Lung (tissue), 12 donors: ENCODE data around the gene MAOA. TPM values are rescaled to one million over a fixed set of nuclear protein-coding genes. Genes with fewer than 3 reads are reported as not detected.
"Not testable (repeated sequence)": the region's sequence is repeated elsewhere in the genome, so short reads cannot be mapped to it uniquely, and the experiment has no call there.

Source experiments
- ATAC-seq: fragments of 200-7000 bp; cut with Tn5 transposase; one replicate; pipeline ENCODE4 v1.9.1; 2020; ENCODE audit warnings: moderate number of reproducible peaks; ENCODE audit not compliant: insufficient read depth, low FRiP score
- DNase-seq, 3 donors: peaks; one replicate each; pipeline ENCODE4 v3.0.0-alpha.2; 2013 to 2017
- H3K27ac ChIP-seq, 2 donors: one replicate each; pipeline ENCODE4 v1.5.1; 2013; ENCODE audit warnings: mild to moderate bottlenecking in 2 of 2, moderate library complexity in 2 of 2, control low read depth in 1 of 2, inconsistent platforms in 1 of 2, low read depth in 1 of 2, low read length in 1 of 2
- H3K27me3 ChIP-seq, 3 donors: one replicate each; pipeline ENCODE4 v1.5.1; 2013; ENCODE audit warnings: low read length in 2 of 3; ENCODE audit not compliant: control insufficient read depth in 3 of 3, insufficient read depth in 3 of 3
- H3K36me3 ChIP-seq, 4 donors: one replicate each; pipeline ENCODE4 v1.5.1; 2013; ENCODE audit warnings: low read length in 4 of 4, mild to moderate bottlenecking in 1 of 4, moderate library complexity in 1 of 4; ENCODE audit not compliant: control insufficient read depth in 4 of 4, insufficient read depth in 4 of 4
- H3K4me1 ChIP-seq, 5 donors: one replicate each; pipeline ENCODE4 v1.5.1; 2013; ENCODE audit warnings: low read length in 5 of 5, mild to moderate bottlenecking in 2 of 5, moderate library complexity in 1 of 5; ENCODE audit not compliant: control insufficient read depth in 5 of 5, insufficient read depth in 5 of 5
- H3K4me3 ChIP-seq: one replicate; pipeline ENCODE4 v1.5.1; 2013; ENCODE audit warnings: mild to moderate bottlenecking, control low read depth, moderate library complexity
- H3K9ac ChIP-seq, 2 donors: one replicate each; pipeline ENCODE4 v1.5.1; 2013; ENCODE audit warnings: low read length in 2 of 2, control low read depth in 1 of 2; ENCODE audit not compliant: insufficient read depth in 1 of 2
- H3K9me3 ChIP-seq, 4 donors: one replicate each; pipeline ENCODE4 v1.5.1; 2013; ENCODE audit warnings: low read length in 3 of 4, mild to moderate bottlenecking in 1 of 4, moderate library complexity in 1 of 4; ENCODE audit not compliant: control insufficient read depth in 4 of 4, insufficient read depth in 3 of 4
- WGBS, 2 donors: extraction: QIAGEN DNeasy Blood & Tissue Kit; methylation state at CpG; one replicate each; pipeline ENCODE4 v1.1.7; 2013; 5-methylcytosine and 5-hydroxymethylcytosine counted together
- polyA plus RNA-seq, 2 donors: library from polyadenylated mRNA; stranded (reverse); fragments of 200-250 nt; gene quantifications; one replicate each; pipeline ENCODE4 v1.2.1, GENCODE V29; 2013
- total RNA-seq, 2 donors: library from RNA; depleted of rRNA in 1 of 2; stranded (reverse); fragments of >200 nt in 1 of 2; gene quantifications; one replicate each; pipeline ENCODE4 v1.2.1, GENCODE V29; 2014 to 2021
- TF ChIP-seq, protein P1 (sequence below): IDR thresholded peaks from 2 replicates; pipeline ENCODE4 v1.5.1; 2012; ENCODE audit warnings: mild to moderate bottlenecking; ENCODE audit errors: control extremely low read depth, extremely low read depth
- donor health status: control.
- donor health status: control.
- donor health status: Bipolar disorder and iron deficiency.
- donor health status: healthy.
- donor health status: DM: yes; HTN: yes; CAD: no.

The MAOA gene
- total and polyA plus RNA-seq, 4 donors, result 70.0 to 187 (median 117) TPM

GRCh38 chrX:43663173-43663572, 7.1 kb downstream of the MAOA start:
- peaks cover 0 to 2% (median 0%) of the 10 kb centered on the region in 5 donors for H3K4me1 ChIP-seq
- ATAC-seq, result no peak
- TF ChIP-seq, protein P1, sequence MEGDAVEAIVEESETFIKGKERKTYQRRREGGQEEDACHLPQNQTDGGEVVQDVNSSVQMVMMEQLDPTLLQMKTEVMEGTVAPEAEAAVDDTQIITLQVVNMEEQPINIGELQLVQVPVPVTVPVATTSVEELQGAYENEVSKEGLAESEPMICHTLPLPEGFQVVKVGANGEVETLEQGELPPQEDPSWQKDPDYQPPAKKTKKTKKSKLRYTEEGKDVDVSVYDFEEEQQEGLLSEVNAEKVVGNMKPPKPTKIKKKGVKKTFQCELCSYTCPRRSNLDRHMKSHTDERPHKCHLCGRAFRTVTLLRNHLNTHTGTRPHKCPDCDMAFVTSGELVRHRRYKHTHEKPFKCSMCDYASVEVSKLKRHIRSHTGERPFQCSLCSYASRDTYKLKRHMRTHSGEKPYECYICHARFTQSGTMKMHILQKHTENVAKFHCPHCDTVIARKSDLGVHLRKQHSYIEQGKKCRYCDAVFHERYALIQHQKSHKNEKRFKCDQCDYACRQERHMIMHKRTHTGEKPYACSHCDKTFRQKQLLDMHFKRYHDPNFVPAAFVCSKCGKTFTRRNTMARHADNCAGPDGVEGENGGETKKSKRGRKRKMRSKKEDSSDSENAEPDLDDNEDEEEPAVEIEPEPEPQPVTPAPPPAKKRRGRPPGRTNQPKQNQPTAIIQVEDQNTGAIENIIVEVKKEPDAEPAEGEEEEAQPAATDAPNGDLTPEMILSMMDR, result no peak
- no peaks in the 10 kb centered on the region for H3K9me3 ChIP-seq
- no peaks in the 10 kb centered on the region for H3K36me3 ChIP-seq
- 67 to 87% methylated on average over 1 of the region's 1 CpG for WGBS, 2 donors
- H3K27me3 ChIP-seq, result peaks cover 0 to 18% (median 3%) of the 10 kb centered on the region in 3 donors
- no peak for DNase-seq
- no peak overlapping the region for H3K9ac ChIP-seq
- no peak overlapping the region for H3K27ac ChIP-seq
- no peak overlapping the region for H3K4me3 ChIP-seq

DNA sequence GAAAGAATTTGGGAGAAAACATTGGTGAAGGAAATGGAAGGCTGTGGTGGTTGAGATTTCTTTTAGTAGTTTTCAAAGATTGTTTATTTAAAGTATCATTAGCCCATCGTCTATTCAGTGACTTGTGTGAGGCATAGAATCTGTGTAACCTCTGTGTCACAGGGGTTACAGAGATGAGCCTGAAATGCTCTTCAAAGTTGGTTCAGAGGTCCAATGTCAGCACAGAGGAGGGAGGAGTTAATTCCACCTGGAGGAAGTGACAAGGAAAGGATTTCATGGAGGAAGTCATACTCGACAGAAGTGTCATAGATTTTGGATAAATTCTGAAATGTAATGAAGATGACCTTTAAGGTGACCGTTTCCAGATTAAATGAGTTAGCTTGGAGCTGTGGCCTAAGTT, 8.2 kb downstream of the MAOA start:
- Histone ChIP-seq H3K36me3 (no peaks in the 10 kb centered on the region), H3K27ac (no peak overlapping the region), H3K9ac (no peak overlapping the region), H3K4me3 (no peak overlapping the region), H3K27me3 (peaks cover 0 to 11% (median 3%) of the 10 kb centered on the region in 3 donors), H3K9me3 (no peaks in the 10 kb centered on the region), H3K4me1 (peaks cover 0 to 2% (median 0%) of the 10 kb centered on the region in 5 donors)
- no peak for DNase-seq
- TF ChIP-seq, protein P1, result no peak
- WGBS, 2 donors, result 59 to 77% methylated on average over 3 of the region's 3 CpGs
- ATAC-seq, result no peak

- Histone ChIP-seq H3K4me1 (peaks cover 0 to 2% (median 0%) of the 10 kb centered on the region in 5 donors), H3K36me3 (no peaks in the 10 kb centered on the region), H3K9ac (no peak overlapping the region), H3K4me3 (no peak overlapping the region), H3K9me3 (no peaks in the 10 kb centered on the region), H3K27me3 (peaks cover 0 to 11% (median 0%) of the 10 kb centered on the region in 3 donors), H3K27ac (no peak overlapping the region)
- DNase-seq, result no peak
- TF ChIP-seq, protein P1, result no peak
- 69 to 92% methylated on average over 3 of the region's 3 CpGs for WGBS, 2 donors
- ATAC-seq, result no peak
These were observed 8.6 kb downstream of the MAOA start for GRCh38 chrX:43664708-43665107.

DNA sequence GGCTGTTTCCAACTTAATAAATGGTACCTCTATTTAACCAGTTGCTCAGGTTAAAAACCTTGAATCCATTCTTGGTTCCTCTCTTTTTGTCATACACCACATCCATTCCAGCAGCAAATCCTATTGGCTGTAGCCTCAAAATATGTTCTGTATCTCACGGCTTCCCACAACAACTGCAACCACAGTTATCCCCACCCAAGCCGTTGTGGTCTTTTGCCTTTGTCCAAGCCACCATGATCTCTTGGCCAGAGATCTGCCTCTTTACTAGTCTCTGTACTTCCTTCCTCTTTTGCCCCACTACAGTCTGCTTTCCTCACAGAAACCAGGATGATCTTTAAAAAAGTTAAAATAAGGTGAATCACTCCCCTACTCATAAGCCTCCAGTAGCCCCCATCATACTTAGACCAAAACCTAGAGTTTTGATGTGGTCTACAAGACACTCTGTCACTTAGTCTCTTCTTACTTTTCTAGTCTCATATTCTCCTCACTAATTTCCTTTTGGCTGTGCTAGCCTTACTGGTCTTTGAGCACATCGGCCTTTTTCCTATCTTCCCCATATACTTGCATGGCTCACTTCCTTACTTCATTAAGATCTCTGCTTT, 10.3 kb downstream of the MAOA start:
- Histone ChIP-seq H3K4me1 (peaks cover 0 to 2% (median 0%) of the 10 kb centered on the region in 5 donors), H3K9me3 (no peaks in the 10 kb centered on the region), H3K27ac (no peak overlapping the region), H3K4me3 (no peak overlapping the region), H3K36me3 (no peaks in the 10 kb centered on the region), H3K9ac (no peak overlapping the region), H3K27me3 (peaks cover 0 to 7% (median 0%) of the 10 kb centered on the region in 3 donors)
- DNase-seq, result no peak
- TF ChIP-seq, protein P1, result no peak
- 32 to 68% methylated on average over 3 of the region's 3 CpGs for WGBS, 2 donors
- no peak for ATAC-seq

DNA sequence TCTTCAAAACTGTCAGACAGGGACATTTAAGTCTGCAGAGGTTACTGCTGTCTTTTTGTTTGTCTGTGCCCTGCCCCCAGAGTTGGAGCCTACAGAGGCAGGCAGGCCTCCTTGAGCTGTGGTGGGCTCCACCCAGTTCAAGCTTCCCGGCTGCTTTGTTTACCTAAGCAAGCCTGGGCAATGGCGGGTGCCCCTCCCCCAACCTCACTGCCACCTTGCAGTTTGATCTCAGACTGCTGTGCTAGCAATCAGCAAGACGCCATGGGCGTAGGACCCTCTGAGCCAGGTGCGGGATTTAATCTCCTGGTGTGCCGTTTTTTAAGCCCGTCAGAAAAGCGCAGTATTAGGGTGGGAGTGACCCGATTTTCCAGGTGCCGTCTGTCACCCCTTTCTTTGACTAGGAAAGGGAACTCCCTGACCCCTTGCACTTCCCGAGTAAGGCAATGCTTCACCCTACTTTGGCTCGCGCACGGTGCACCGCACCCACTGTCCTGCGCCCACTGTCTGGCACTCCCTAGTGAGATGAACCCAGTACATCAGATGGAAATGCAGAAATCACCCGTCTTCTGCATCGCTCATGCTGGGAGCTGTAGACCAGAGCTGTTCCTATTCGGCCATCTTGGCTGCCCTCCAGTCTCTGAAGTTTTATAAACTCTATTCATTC, 20.0 kb downstream of the MAOA start:
- not testable (repeated sequence) for DNase-seq, ATAC-seq, H3K27ac ChIP-seq, H3K9ac ChIP-seq, H3K4me3 ChIP-seq, H3K9me3 ChIP-seq, H3K36me3 ChIP-seq
- H3K4me1 ChIP-seq, result peaks cover 0 to 18% (median 0%) of the 10 kb centered on the region in 5 donors
- 66 to 78% methylated on average over 15 to 19 of the region's 19 CpGs for WGBS, 2 donors
- peaks cover 0 to 13% (median 0%) of the 10 kb centered on the region in 3 donors for H3K27me3 ChIP-seq
